ENCODE results near the gene SUMO3. TPM values are rescaled to one million over a fixed set of nuclear protein-coding genes. Genes with fewer than 3 reads are reported as not detected.

The SUMO3 gene
- total RNA-seq, 4 donors from 2014 or later, result 30.5 to 38.3 (median 35.9) TPM

GRCh38 chr21:44762221-44763049 lies 55.4 kb downstream of the SUMO3 start:
- Histone ChIP-seq H3K27me3 (no peaks in the 10 kb centered on the region), H3K27ac (no peak overlapping the region), H3K4me3 (no peak overlapping the region), H3K9me3 (no peaks in the 10 kb centered on the region), H3K36me3 (no peaks in the 10 kb centered on the region), H3K4me1 (peaks cover 18% of the 10 kb centered on the region)
- peak in 1 of 2 donors; percentile 63 for DNase-seq (ENCODE audit: low spot score in 2 of 2)
- no peak for TF ChIP-seq CTCF (IDR thresholded peaks at IDR 0.05)
- TF ChIP-seq POLR2A (IDR thresholded peaks at IDR 0.05), result no peak
- no peak for TF ChIP-seq EP300 (IDR thresholded peaks at IDR 0.05)
- TF ChIP-seq POLR2AphosphoS5 (IDR thresholded peaks at IDR 0.05), result no peak
- 54% methylated on average over 11 of the region's 24 CpGs for WGBS

- DNase-seq (ENCODE audit: low spot score in 2 of 2), result peak in 1 of 2 donors; percentile 60
- H3K4me3 ChIP-seq, result no peak overlapping the region
- no peaks in the 10 kb centered on the region for H3K27me3 ChIP-seq
- 67% methylated on average over 11 of the region's 14 CpGs for WGBS
- no peaks in the 10 kb centered on the region for H3K36me3 ChIP-seq
- H3K27ac ChIP-seq, result no peak overlapping the region
- TF ChIP-seq CTCF (IDR thresholded peaks at IDR 0.05) (no peak), POLR2AphosphoS5 (IDR thresholded peaks at IDR 0.05) (no peak), POLR2A (IDR thresholded peaks at IDR 0.05) (no peak), EP300 (IDR thresholded peaks at IDR 0.05) (no peak)
- H3K4me1 ChIP-seq, result peaks cover 18% of the 10 kb centered on the region
- no peaks in the 10 kb centered on the region for H3K9me3 ChIP-seq
These were observed 56.1 kb downstream of the SUMO3 start for GRCh38 chr21:44761747-44762208.

GRCh38 chr21:44761011-44761729 lies 56.7 kb downstream of the SUMO3 start:
- Histone ChIP-seq H3K4me1 (peaks cover 18% of the 10 kb centered on the region), H3K36me3 (no peaks in the 10 kb centered on the region), H3K27ac (no peak overlapping the region), H3K9me3 (no peaks in the 10 kb centered on the region), H3K27me3 (no peaks in the 10 kb centered on the region), H3K4me3 (no peak overlapping the region)
- peak in 1 of 2 donors; percentile 58 for DNase-seq (ENCODE audit: low spot score in 2 of 2)
- TF ChIP-seq POLR2AphosphoS5 (IDR thresholded peaks at IDR 0.05) (no peak), CTCF (IDR thresholded peaks at IDR 0.05) (peak in 1 of 2 donors; percentile 68)
- 57% methylated on average over 20 of the region's 21 CpGs for WGBS

GRCh38 chr21:44760376-44760775 lies 57.5 kb downstream of the SUMO3 start:
- Histone ChIP-seq H3K4me1 (peaks cover 11% of the 10 kb centered on the region), H3K4me3 (no peak overlapping the region), H3K36me3 (no peaks in the 10 kb centered on the region), H3K9me3 (no peaks in the 10 kb centered on the region), H3K27me3 (no peaks in the 10 kb centered on the region), H3K27ac (no peak overlapping the region)
- peak in 1 of 2 donors; percentile 74 for DNase-seq (ENCODE audit: low spot score in 2 of 2)
- whole genome bisulfite sequencing, result 90% methylated on average over 9 of the region's 9 CpGs
- TF ChIP-seq CTCF (IDR thresholded peaks at IDR 0.05), result no peak

- peak in 1 of 2 donors; percentile 29 for DNase-seq (ENCODE audit: low spot score in 2 of 2)
- 93% methylated on average over 20 of the region's 22 CpGs for WGBS
- Histone ChIP-seq H3K4me1 (peaks cover 4% of the 10 kb centered on the region), H3K9me3 (no peaks in the 10 kb centered on the region), H3K4me3 (no peak overlapping the region), H3K27me3 (no peaks in the 10 kb centered on the region), H3K36me3 (no peaks in the 10 kb centered on the region), H3K27ac (no peak overlapping the region)
- TF ChIP-seq POLR2A (IDR thresholded peaks at IDR 0.05) (no peak), EP300 (IDR thresholded peaks at IDR 0.05) (no peak), CTCF (IDR thresholded peaks at IDR 0.05) (no peak), POLR2AphosphoS5 (IDR thresholded peaks at IDR 0.05) (no peak)
These were observed 58.1 kb downstream of the SUMO3 start for GRCh38 chr21:44759628-44760285.

All from suprapubic skin (tissue), 4 donors.